Uterus (tissue), 2 donors: ENCODE results near the gene CYSTM1.

Source experiments
- POLR2A ChIP-seq, 2 donors: fragments of 450-650 bp; IDR thresholded peaks; one replicate each; pipeline ENCODE4 v1.6.1; 2016; ENCODE audit warnings: antibody characterized with exemption in 2 of 2, mild to moderate bottlenecking in 1 of 2, moderate library complexity in 1 of 2
- TF ChIP-seq, protein P1 (sequence below), 4 experiments: fragments of 200-600 bp in 2 of 4; fragments of 450-650 bp in 2 of 4; sonication (generic) in 2 of 4; IDR thresholded peaks; one replicate each; pipeline ENCODE4 v1.5.1; 2016 to 2019; ENCODE audit warnings: antibody characterized with exemption in 4 of 4, mild to moderate bottlenecking in 2 of 4, moderate library complexity in 1 of 4

- TF ChIP-seq, protein P1, sequence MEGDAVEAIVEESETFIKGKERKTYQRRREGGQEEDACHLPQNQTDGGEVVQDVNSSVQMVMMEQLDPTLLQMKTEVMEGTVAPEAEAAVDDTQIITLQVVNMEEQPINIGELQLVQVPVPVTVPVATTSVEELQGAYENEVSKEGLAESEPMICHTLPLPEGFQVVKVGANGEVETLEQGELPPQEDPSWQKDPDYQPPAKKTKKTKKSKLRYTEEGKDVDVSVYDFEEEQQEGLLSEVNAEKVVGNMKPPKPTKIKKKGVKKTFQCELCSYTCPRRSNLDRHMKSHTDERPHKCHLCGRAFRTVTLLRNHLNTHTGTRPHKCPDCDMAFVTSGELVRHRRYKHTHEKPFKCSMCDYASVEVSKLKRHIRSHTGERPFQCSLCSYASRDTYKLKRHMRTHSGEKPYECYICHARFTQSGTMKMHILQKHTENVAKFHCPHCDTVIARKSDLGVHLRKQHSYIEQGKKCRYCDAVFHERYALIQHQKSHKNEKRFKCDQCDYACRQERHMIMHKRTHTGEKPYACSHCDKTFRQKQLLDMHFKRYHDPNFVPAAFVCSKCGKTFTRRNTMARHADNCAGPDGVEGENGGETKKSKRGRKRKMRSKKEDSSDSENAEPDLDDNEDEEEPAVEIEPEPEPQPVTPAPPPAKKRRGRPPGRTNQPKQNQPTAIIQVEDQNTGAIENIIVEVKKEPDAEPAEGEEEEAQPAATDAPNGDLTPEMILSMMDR (IDR thresholded peaks at IDR 0.05) = no peak
- TF ChIP-seq POLR2A (IDR thresholded peaks at IDR 0.05) = no peak
Observed at GRCh38 chr5:140259500-140259899, 84.5 kb downstream of the CYSTM1 start.
